Measurements from ENCODE around the gene MAPKAPK2.

The MAPKAPK2 gene

GRCh38 chr1:206705726-206706297 lies 21.1 kb downstream of the MAPKAPK2 start:
- DNase-seq = no peak

- DNase-seq = peak; percentile 72
Observed at GRCh38 chr1:206706298-206706791, 21.6 kb downstream of the MAPKAPK2 start.

- DNase-seq = no peak
Observed at GRCh38 chr1:206706806-206707366, 22.2 kb downstream of the MAPKAPK2 start.

GRCh38 chr1:206708058-206708457 lies 23.4 kb downstream of the MAPKAPK2 start:
- DNase-seq = no peak

DNA sequence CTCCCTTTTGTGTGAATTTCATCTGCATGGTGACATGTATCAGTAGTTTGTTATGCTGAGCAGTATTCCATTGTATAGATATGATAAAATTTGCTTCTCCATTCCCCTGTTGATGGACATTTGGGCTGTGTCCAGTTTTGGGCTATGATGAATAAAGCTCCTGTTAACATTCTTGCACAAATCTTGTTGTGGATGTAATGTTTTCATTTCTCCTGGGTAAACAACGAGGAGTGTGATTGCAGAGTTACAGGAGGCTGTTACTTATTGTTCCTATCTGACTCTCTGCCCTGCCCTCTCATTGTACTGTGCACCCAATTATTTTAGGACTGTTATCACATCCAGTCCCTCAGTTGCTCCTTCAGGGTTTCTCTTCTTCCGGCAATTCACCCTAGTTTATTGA lies 24.2 kb downstream of the MAPKAPK2 start:
- DNase-seq = no peak

DNA sequence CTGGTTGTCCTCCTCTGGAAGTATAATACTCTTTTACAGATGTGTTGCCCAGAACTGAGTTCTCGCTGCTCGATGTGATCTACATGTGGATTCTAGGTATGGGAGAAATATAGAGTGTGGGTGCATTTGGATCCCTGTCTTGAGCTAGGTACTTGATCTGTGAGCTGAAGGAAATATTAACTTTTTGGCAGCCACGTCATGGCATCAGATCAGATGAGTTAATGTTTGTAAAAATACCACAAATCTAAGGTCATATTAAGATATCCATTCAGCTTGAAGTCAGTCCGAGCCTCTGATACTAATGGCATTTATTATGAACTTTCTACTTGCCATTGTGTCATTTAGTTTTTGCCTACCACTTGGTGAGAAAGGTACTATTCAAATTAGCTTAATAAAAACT lies 24.6 kb downstream of the MAPKAPK2 start:
- DNase-seq = no peak

DNA sequence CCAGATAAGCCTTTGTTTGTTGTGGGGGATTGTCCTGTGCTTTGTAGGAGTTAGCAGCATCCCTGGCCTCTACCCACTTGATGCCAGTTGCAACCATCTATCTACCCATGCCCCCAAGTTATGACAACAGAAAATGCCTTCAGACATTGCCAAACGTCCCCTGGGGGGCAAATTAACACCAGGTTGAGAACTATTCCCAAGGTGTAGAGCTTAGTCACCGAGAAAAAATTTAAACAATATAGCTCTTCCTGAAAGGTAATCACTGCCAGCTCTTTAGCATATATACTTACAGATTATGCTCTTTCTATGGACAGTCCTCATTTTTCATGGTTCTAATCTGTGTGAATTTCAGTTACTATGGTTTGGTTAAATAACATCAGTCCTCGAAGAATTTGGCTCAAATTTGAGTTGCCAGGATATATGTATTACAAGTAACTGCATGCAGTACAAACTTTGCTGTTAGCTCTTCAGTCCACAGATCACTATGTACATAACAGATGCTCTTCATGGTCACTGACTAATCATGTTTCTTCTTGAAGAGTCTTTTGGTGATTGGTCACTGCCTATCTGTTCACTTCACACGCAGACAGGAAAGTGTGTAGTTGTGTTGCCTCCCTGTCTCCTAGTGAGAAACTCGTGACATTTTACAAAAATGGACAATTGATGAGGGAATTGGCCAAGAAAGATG lies 25.2 kb downstream of the MAPKAPK2 start:
- no peak for DNase-seq

- no peak for DNase-seq
Observed at GRCh38 chr1:206710460-206710823, 25.7 kb downstream of the MAPKAPK2 start.

DNA sequence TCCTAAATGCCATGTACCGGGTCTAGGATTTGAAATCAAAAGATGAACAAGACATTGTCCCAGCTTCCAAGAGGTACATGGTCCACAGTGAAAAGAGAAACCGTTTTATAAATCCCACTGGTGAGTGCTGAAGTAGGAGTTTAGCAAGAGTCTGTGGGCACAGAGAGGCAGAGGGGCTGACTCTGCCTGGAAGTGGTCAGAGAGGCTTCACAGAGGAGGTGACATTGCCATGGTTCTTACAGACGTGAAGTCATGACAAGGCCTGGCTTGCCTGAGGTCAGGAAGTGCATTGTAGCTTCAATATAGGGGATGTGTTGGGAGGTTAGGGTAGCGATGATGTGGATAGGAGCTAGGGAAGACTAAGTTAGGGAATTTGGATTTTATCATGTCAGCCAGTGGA lies 28.4 kb downstream of the MAPKAPK2 start:
- no peak for DNase-seq

GRCh38 chr1:206713910-206714312 lies 29.2 kb downstream of the MAPKAPK2 start:
- DNase-seq = no peak

- DNase-seq = peak; percentile 63
Observed at GRCh38 chr1:206714331-206715058, 29.8 kb downstream of the MAPKAPK2 start.

DNA sequence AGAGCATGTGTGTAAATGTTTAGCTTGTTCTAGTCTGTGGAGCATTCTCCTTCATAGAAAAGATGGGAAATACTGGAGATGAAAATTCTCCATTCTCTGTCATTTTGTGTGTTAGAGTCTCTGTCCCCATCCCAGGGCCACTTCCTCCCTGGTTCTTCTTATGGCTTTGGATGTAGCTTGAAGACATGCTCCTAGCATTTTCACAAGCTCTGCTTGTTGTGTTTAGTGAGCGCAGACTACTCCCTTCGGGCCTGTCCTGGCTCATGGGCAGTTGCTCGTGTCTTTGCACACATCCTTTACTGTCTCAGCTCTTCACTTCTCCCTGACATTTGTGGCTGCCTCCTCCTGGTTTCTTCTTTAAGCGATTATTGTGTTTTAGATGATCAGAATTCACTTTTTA lies 30.4 kb downstream of the MAPKAPK2 start:
- peak; percentile 55 for DNase-seq

GRCh38 chr1:206715552-206716158 lies 30.9 kb downstream of the MAPKAPK2 start:
- peak; percentile 63 for DNase-seq

GRCh38 chr1:206716159-206716869 lies 31.6 kb downstream of the MAPKAPK2 start:
- DNase-seq = peak; percentile 54

DNA sequence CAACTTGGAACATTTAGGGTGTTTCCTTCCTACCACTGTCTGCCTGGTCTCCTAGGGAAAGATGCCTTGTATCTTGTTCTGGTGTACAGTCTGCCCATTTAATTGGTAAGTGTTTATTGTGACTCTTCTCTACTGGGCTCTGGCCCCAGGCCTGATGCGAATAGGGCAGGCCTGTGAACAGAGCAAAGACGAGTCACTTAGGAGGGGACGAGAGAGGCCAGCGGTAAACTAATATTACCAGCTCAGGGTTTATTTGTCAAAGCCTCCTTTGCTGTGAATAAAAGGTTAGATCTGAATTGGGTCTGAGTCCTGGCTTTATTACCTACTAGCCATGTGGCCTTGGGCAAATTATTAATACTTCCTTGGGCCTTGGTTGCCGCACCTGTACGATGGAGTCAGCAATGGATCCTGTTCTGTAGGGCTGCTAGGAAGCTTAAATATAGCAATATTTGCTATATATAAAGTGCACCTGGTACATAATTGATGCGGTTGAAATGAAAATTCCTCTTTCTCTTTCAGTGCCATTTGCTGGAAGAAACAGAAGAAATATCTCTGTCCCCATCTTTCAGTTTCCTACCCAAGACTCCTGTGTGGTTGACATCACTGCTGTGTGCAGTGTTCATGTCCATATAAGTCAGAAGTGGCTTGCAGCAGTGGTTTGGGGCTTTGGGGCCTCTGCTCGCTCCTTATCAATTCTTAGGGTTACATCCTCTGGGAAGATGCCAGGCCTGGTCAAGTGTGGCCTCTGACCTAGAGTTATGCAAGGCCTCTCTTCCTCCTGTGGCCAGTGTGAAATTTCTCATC lies 32.4 kb downstream of the MAPKAPK2 start:
- peak; percentile 62 for DNase-seq

DNA sequence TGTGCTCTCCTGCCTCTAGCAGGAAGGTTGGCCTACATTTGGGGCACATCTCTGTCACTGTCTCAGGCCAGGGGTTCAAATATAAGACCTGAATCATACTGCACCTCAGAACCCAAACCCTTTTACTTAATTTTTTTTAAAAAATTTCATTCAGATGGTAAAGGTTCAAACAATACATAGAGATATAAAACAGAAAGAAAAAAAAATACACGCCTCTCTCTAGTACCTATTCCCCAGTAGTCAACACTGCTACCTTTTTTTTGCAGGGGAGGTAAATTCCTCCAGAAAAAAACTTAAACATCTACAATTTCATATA lies 32.9 kb downstream of the MAPKAPK2 start:
- DNase-seq = no peak

DNA sequence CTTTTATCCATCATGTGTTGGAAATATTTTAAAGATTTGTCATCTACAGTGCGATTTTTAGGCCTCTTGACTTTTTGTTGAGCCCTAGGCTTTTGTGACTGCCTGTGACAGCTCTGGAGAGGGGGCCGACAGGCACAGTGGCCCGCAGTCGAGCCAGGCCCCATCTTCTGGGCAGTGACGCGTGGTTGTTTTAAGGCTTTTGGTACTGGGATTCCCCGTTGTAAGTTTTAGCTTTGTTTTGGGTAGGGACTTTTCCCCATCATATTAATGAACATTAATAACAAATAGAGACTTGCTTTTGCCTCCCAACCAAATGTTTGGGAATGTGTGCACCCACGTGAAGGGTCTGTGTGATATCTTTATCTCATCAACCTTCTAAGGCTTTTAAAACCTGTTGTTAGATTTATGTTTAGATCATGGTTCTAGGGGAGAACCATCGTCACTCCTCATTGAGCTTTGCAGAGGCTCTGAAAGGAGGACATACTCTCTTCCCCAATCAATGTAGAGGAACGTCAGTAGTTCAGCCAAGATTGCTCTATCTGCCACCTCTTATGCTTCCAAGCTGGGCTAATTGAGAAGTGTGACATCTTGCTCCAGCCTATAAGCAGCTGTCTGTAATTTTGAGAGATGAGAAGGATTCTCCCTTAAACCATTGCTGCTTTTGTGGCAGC lies 34.6 kb downstream of the MAPKAPK2 start:
- peak; percentile 43 for DNase-seq

DNA sequence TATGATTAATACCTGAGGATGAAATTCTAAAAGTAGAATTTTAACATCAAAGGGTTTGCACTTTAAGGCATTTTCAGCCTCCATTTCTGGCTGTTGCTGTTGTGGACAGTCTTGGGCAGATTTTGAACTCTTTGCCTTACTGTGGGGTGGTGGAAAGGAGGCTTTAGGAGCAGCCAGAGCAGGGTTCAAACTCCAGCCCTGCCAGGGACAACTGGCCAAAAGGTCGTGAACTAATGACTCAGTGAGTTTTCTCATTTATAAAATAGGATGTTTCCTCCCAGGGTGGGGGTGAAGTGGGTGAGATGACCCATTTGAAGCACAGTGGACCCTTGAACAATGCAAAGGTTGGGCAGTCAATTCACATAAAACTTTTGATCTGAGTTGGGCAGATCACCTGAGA lies 36.7 kb downstream of the MAPKAPK2 start:
- peak; percentile 21 for DNase-seq

- DNase-seq = no peak
Observed at GRCh38 chr1:206722751-206723461, 38.2 kb downstream of the MAPKAPK2 start.

DNA sequence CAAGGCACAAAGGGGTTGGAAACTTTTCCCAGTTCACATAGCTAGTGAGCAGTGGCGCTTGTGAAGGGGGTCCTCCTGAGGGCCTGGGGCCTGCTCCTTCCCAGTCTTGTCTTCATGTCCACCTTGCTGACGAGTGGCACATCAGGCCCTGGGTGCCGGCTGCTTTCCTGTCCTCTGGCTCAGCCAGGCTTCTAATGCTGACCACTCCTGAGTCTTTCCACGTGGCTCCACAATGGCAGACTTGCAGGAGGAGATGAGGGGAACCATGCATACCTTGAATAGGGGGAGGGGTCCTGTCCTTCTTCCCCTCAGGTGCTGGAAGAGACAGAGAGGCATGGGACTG lies 38.7 kb downstream of the MAPKAPK2 start:
- DNase-seq = no peak

All from activated effector memory CD4-positive, alpha-beta T cell treated with anti-CD3 and anti-CD28 coated beads, Interleukin-2, amount 50 U/mL, for 16 hours (primary cell).